ENCODE measurements around the gene HMGCS2. TPM values are rescaled to one million over a fixed set of nuclear protein-coding genes. Genes with fewer than 3 reads are reported as not detected.

The HMGCS2 gene
- total and polyA plus RNA-seq, 2 donors (not counting 1 experiment from before 2014, with no cell fraction given) = not detected

- Histone ChIP-seq H3K4me2 (replicated peaks; ENCODE audit: low read depth, low read length, poor library complexity, severe bottlenecking) (no peak overlapping the region), H3K27me3 (replicated peaks in 1 of 4; ENCODE audit: control extremely low read depth in 1 of 4, control insufficient read depth in 3 of 4, insufficient read depth in 4 of 4, low read length in 3 of 4) (no peaks in the 10 kb centered on the region), H4K20me1 (ENCODE audit: control insufficient read depth, insufficient read depth, low read length, poor library complexity, severe bottlenecking) (no peaks in the 10 kb centered on the region), H3K79me2 (ENCODE audit: control insufficient read depth, insufficient read depth, low read length) (no peaks in the 10 kb centered on the region), H2AFZ (ENCODE audit: insufficient read depth, low read depth, low read length, poor library complexity, severe bottlenecking) (no peak overlapping the region), H3K4me1 (ENCODE audit: control insufficient read depth in 2 of 2, insufficient read depth in 2 of 2, low read length in 2 of 2) (peaks cover 0 to 3% of the 10 kb centered on the region in 2 donors), H3K27ac (ENCODE audit: low read length in 2 of 2) (no peak overlapping the region), H3K4me3 (ENCODE audit: control extremely low read depth in 1 of 5, extremely low read depth in 1 of 5, insufficient read depth in 1 of 5, low read depth in 2 of 5, low read length in 4 of 5) (no peak overlapping the region), H3K9ac (ENCODE audit: low read length) (no peak overlapping the region), H3K36me3 (replicated peaks in 1 of 2; ENCODE audit: control extremely low read depth in 1 of 2, control insufficient read depth in 1 of 2, extremely low read depth in 1 of 2, insufficient read depth in 2 of 2, low read length in 1 of 2) (no peaks in the 10 kb centered on the region), H3K9me3 (ENCODE audit: control extremely low read depth in 1 of 3, control insufficient read depth in 2 of 3, insufficient read depth in 1 of 3, low read length in 2 of 3) (no peaks in the 10 kb centered on the region)
- Mint-ChIP-seq H3K9me3 (ENCODE audit: insufficient read depth) (no peaks in the 10 kb centered on the region), H3K4me1 (peaks cover 4% of the 10 kb centered on the region), H3K4me3 (no peak overlapping the region), H3K27ac (no peak overlapping the region), H3K27me3 (peaks cover 6% of the 10 kb centered on the region)
- ATAC-seq (ENCODE audit: low read depth) = no peak
- intact Hi-C loops (cut with micrococcal nuclease) = no loop called here
- CTCF ChIA-PET = interaction anchor here (1.4 kb wide), 1 partner anchor 10 kb away, joined by 4 read pairs; no protein-coding TSS in a partner anchor
- TF ChIP-seq CTCF (IDR thresholded peaks at IDR 0.05) = no peak
- POLR2A ChIA-PET = no interaction called here
- WGBS (ENCODE audit: insufficient coverage) = 95% methylated on average over 4 of the region's 7 CpGs
- no peak for DNase-seq
Observed at GRCh38 chr1:119742202-119742601, 26.5 kb downstream of the HMGCS2 start.

GRCh38 chr1:119740896-119741780 lies 27.6 kb downstream of the HMGCS2 start:
- H3K27me3 Mint-ChIP-seq = peaks cover 6% of the 10 kb centered on the region
- no peaks in the 10 kb centered on the region for H3K36me3 ChIP-seq (replicated peaks in 1 of 2; ENCODE audit: control extremely low read depth in 1 of 2, control insufficient read depth in 1 of 2, extremely low read depth in 1 of 2, insufficient read depth in 2 of 2, low read length in 1 of 2)
- TF ChIP-seq CTCF (IDR thresholded peaks at IDR 0.05) (no peak), EZH2 (IDR thresholded peaks at IDR 0.05; ENCODE audit: borderline replicate concordance, insufficient read depth, low read depth, low read length, poor library complexity, severe bottlenecking) (no peak)
- H2AFZ ChIP-seq (ENCODE audit: insufficient read depth, low read depth, low read length, poor library complexity, severe bottlenecking) = no peak overlapping the region
- ChIA-PET POLR2A (no interaction called here), CTCF (interaction anchor here (1.4 kb wide), 1 partner anchor 11 kb away, joined by 4 read pairs; no protein-coding TSS in a partner anchor)
- H3K27ac ChIP-seq (ENCODE audit: low read length in 2 of 2) = no peak overlapping the region
- H4K20me1 ChIP-seq (ENCODE audit: control insufficient read depth, insufficient read depth, low read length, poor library complexity, severe bottlenecking) = no peaks in the 10 kb centered on the region
- peaks cover 0 to 3% of the 10 kb centered on the region in 2 donors for H3K4me1 ChIP-seq (ENCODE audit: control insufficient read depth in 2 of 2, insufficient read depth in 2 of 2, low read length in 2 of 2)
- H3K27me3 ChIP-seq (replicated peaks in 1 of 4; ENCODE audit: control extremely low read depth in 1 of 4, control insufficient read depth in 3 of 4, insufficient read depth in 4 of 4, low read length in 3 of 4) = no peaks in the 10 kb centered on the region
- no peak for DNase-seq
- no peak overlapping the region for H3K4me3 Mint-ChIP-seq
- no peaks in the 10 kb centered on the region for H3K9me3 Mint-ChIP-seq (ENCODE audit: insufficient read depth)
- WGBS (ENCODE audit: insufficient coverage) = 96% methylated on average over 13 of the region's 13 CpGs
- no peak overlapping the region for H3K27ac Mint-ChIP-seq
- H3K4me2 ChIP-seq (replicated peaks; ENCODE audit: low read depth, low read length, poor library complexity, severe bottlenecking) = no peak overlapping the region
- intact Hi-C loops (cut with micrococcal nuclease) = no loop called here
- H3K79me2 ChIP-seq (ENCODE audit: control insufficient read depth, insufficient read depth, low read length) = no peaks in the 10 kb centered on the region
- ATAC-seq (ENCODE audit: low read depth) = no peak
- H3K4me1 Mint-ChIP-seq = peaks cover 4% of the 10 kb centered on the region
- H3K9me3 ChIP-seq (ENCODE audit: control extremely low read depth in 1 of 3, control insufficient read depth in 2 of 3, insufficient read depth in 1 of 3, low read length in 2 of 3) = no peaks in the 10 kb centered on the region
- H3K4me3 ChIP-seq (ENCODE audit: control extremely low read depth in 1 of 5, extremely low read depth in 1 of 5, insufficient read depth in 1 of 5, low read depth in 2 of 5, low read length in 4 of 5) = no peak overlapping the region
- no peak overlapping the region for H3K9ac ChIP-seq (ENCODE audit: low read length)
